HG02870 (cell line): ENCODE results near the gene GFRA1.

Experiments used
- ATAC-seq: cut with Tn5 transposase; IDR thresholded peaks from one replicate; pipeline ENCODE4 v1.9.1; 2021; ENCODE audit warnings: mild to moderate bottlenecking, moderate library complexity; ENCODE audit not compliant: unreplicated experiment

The GFRA1 gene

GRCh38 chr10:116245156-116245555, 27.9 kb downstream of the GFRA1 start:
- ATAC-seq, result no peak

GRCh38 chr10:116241642-116242410, 31.2 kb downstream of the GFRA1 start:
- ATAC-seq, result no peak

GRCh38 chr10:116241085-116241484, 31.9 kb downstream of the GFRA1 start:
- no peak for ATAC-seq

- no peak for ATAC-seq
Measured at GRCh38 chr10:116240157-116240950, 32.7 kb downstream of the GFRA1 start.

GRCh38 chr10:116239229-116239628, 33.8 kb downstream of the GFRA1 start:
- no peak for ATAC-seq

GRCh38 chr10:116237970-116238369, 35.0 kb downstream of the GFRA1 start:
- ATAC-seq, result no peak

GRCh38 chr10:116237260-116237659, 35.7 kb downstream of the GFRA1 start:
- ATAC-seq, result no peak

- no peak for ATAC-seq
Measured at GRCh38 chr10:116233230-116233629, 39.8 kb downstream of the GFRA1 start.

GRCh38 chr10:116232613-116233012, 40.4 kb downstream of the GFRA1 start:
- no peak for ATAC-seq

- no peak for ATAC-seq
Measured at GRCh38 chr10:116226766-116227165, 46.2 kb downstream of the GFRA1 start.

GRCh38 chr10:116226053-116226452, 47.0 kb downstream of the GFRA1 start:
- ATAC-seq, result no peak

- ATAC-seq, result no peak
Measured at GRCh38 chr10:116223289-116223688, 49.7 kb downstream of the GFRA1 start.

- no peak for ATAC-seq
Measured at GRCh38 chr10:116221053-116221452, 52.0 kb downstream of the GFRA1 start.

GRCh38 chr10:116216676-116217075, 56.3 kb downstream of the GFRA1 start:
- ATAC-seq, result no peak

GRCh38 chr10:116215651-116216050, 57.4 kb downstream of the GFRA1 start:
- no peak for ATAC-seq

- ATAC-seq, result no peak
Measured at GRCh38 chr10:116211682-116212081, 61.3 kb downstream of the GFRA1 start.

GRCh38 chr10:116210588-116211346, 62.2 kb downstream of the GFRA1 start:
- ATAC-seq, result no peak

- no peak for ATAC-seq
Measured at GRCh38 chr10:116209781-116210180, 63.2 kb downstream of the GFRA1 start.

GRCh38 chr10:116208956-116209567, 63.9 kb downstream of the GFRA1 start:
- ATAC-seq, result no peak

- no peak for ATAC-seq
Measured at GRCh38 chr10:116207690-116208089, 65.3 kb downstream of the GFRA1 start.

- ATAC-seq, result no peak
Measured at GRCh38 chr10:116203661-116204060, 69.3 kb downstream of the GFRA1 start.
